NCI-H2227 (cell line): ENCODE data around the gene ATP10B.

Experiments
- DNase-seq: peaks from one replicate; lab custom pipeline; 2025; ENCODE audit not compliant: unreplicated experiment; lab: John Stamatoyannopoulos, UW

Gene ATP10B

DNA sequence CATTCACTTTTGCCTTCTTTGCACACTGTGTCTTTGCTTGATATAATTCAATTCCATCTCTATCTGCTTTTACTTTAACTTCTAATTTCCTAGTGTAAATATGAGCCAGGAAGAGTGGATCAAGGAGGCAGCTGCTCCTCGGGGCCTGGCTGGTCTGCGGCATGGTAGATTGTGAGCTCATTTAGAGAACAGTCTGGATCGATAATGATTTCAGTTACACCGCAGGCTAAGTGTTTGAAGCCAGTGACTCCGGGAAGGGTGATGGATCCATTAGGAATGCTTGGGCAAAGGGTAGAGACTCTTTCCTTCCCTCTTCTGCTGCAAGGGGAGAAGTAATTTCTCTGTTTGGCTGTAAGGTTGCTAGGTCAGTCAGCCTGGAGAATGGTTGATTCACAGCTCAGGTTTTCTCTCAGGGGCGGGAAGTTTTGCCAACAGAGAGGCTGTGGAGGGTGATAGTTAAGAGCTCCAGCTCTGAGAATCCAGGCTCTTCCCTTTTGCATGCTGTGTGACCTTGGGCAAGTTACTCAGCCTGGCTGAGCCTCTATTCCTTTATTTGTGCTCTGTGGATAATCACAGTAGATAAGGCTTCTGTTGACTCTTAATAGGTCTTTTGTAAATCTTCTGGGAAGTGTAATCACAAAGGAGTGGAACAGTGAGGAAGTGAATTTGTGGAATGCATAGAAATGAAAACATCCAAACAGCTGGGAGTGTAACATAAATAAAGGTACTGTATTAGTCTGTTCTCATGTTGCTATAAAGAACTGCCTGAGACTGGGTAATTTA lies 331.2 kb downstream of the ATP10B start:
- no peak for DNase-seq

DNA sequence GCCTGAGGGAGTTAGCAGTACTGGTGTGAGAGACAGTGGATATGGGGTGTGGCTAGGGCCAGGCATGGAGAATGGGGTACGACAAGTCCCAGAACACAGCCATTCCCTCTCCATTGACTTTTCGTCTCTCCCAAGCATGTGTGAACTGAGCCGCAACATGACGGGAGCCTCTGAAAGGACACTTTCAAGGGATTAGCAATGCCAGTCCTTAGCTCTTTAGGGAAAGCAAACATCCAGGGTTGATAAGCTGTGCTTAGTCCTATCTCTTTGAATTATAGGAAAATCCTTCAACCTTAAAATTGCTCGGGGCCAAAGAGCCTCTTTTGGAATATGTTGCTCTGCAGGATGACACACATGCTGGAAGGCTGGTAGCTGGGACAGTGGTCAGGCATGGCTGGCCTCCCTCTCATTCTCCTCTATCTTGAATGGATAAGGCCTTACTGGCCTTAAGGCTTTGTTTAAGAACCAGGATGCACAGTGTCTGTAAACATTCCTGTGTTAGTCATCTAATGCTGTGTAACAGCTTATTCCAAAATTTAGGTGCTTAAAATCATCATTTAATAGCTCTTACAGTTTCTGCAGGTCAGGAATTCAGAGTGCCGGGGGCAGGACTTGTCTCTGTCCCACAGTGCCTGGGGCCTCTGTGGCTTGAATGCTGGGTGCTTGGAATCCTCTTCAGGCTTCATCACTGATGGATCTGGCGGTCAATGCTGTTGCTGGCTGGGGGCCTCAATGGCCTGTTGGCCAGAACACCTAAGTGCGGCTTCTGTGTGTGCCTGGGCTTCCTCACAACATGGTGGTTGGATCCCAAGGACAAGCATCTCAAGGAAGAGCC lies 335.1 kb downstream of the ATP10B start:
- DNase-seq = no peak

DNA sequence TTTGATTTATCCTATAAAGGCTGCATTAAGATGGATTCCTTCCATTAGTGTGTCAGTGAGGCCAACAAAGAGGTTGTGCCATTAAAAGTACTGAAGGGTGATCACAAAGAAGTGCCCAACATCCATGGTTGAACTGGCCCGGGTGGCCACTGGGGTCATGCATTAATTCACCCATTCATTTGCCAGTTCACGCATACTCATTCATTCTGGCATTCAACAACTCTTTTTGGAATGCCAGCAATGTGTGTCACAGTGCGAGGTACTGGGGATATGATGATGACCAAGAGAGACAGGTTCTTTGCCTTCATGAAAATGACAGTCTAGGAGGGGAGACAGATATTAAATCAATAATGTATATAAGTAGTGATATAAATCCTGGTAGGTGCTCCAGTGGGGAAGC lies 337.1 kb downstream of the ATP10B start:
- no peak for DNase-seq

- no peak for DNase-seq
Measured at GRCh38 chr5:160514191-160514590, 337.8 kb downstream of the ATP10B start.

GRCh38 chr5:160513485-160513884 lies 338.5 kb downstream of the ATP10B start:
- no peak for DNase-seq
